NCI-H510A treated with DMSO at 0.1 percent for 48 hours (cell line): ENCODE measurements around the gene LMO2.
"Not testable (repeated sequence)": the region's sequence is repeated elsewhere in the genome, so short reads cannot be mapped to it uniquely, and the experiment has no call there.

Source experiments
- DNase-seq: peaks from one replicate; lab custom pipeline; 2025; lab: John Stamatoyannopoulos, UW

LMO2 gene

GRCh38 chr11:33861386-33861785, 30.5 kb downstream of the LMO2 start:
- DNase-seq, result no peak

GRCh38 chr11:33860926-33861325, 30.9 kb downstream of the LMO2 start:
- DNase-seq, result no peak

GRCh38 chr11:33859306-33859705, 32.6 kb downstream of the LMO2 start:
- no peak for DNase-seq

GRCh38 chr11:33857933-33858371, 33.9 kb downstream of the LMO2 start:
- peak; percentile 53 for DNase-seq

GRCh38 chr11:33855500-33855899, 36.4 kb downstream of the LMO2 start:
- DNase-seq, result no peak

- DNase-seq, result no peak
Measured at GRCh38 chr11:33848717-33849390, 43.0 kb downstream of the LMO2 start.

- no peak for DNase-seq
Measured at GRCh38 chr11:33847251-33847650, 44.6 kb downstream of the LMO2 start.

- no peak for DNase-seq
Measured at GRCh38 chr11:33844236-33844635, 47.6 kb downstream of the LMO2 start.

- DNase-seq, result no peak
Measured at GRCh38 chr11:33843018-33843417, 48.9 kb downstream of the LMO2 start.

GRCh38 chr11:33842236-33842915, 49.5 kb downstream of the LMO2 start:
- no peak for DNase-seq

- not testable (repeated sequence) for DNase-seq
Measured at GRCh38 chr11:33838234-33838633, 53.6 kb downstream of the LMO2 start.

- DNase-seq, result not testable (repeated sequence)
Measured at GRCh38 chr11:33837334-33837733, 54.5 kb downstream of the LMO2 start.

- DNase-seq, result peak; percentile 10
Measured at GRCh38 chr11:33835143-33835878, 56.6 kb downstream of the LMO2 start.

GRCh38 chr11:33832676-33833075, 59.2 kb downstream of the LMO2 start:
- DNase-seq, result no peak

GRCh38 chr11:33830903-33831648, 60.8 kb downstream of the LMO2 start:
- no peak for DNase-seq

GRCh38 chr11:33829430-33830141, 62.3 kb downstream of the LMO2 start:
- peak; percentile 19 for DNase-seq

- no peak for DNase-seq
Measured at GRCh38 chr11:33828604-33829429, 63.1 kb downstream of the LMO2 start.

- DNase-seq, result no peak
Measured at GRCh38 chr11:33827206-33827605, 64.7 kb downstream of the LMO2 start.

GRCh38 chr11:33825854-33826560, 65.9 kb downstream of the LMO2 start:
- DNase-seq, result no peak

- DNase-seq, result not testable (repeated sequence)
Measured at GRCh38 chr11:33822981-33823380, 68.9 kb downstream of the LMO2 start.
